ENCODE data around the gene CACNA1S.

CACNA1S gene

GRCh38 chr1:201144701-201145100 is 32.5 kb upstream of the CACNA1S start:
- no peak for TF ChIP-seq CTCF (IDR thresholded peaks at IDR 0.05)
- TF ChIP-seq ZFX (IDR thresholded peaks at IDR 0.05; ENCODE audit: borderline replicate concordance), result no peak
- H3K27ac ChIP-seq, result no peak overlapping the region

GRCh38 chr1:201143726-201144635 is 31.8 kb upstream of the CACNA1S start:
- no peak overlapping the region for H3K27ac ChIP-seq
- no peak for TF ChIP-seq CTCF (IDR thresholded peaks at IDR 0.05)
- no peak for TF ChIP-seq ZFX (IDR thresholded peaks at IDR 0.05; ENCODE audit: borderline replicate concordance)

GRCh38 chr1:201142849-201143725 is 30.9 kb upstream of the CACNA1S start:
- no peak for TF ChIP-seq CTCF (IDR thresholded peaks at IDR 0.05)
- TF ChIP-seq ZFX (IDR thresholded peaks at IDR 0.05; ENCODE audit: borderline replicate concordance), result no peak
- no peak overlapping the region for H3K27ac ChIP-seq

GRCh38 chr1:201142011-201142848 is 30.0 kb upstream of the CACNA1S start:
- no peak overlapping the region for H3K27ac ChIP-seq
- no peak for TF ChIP-seq ZFX (IDR thresholded peaks at IDR 0.05; ENCODE audit: borderline replicate concordance)
- TF ChIP-seq CTCF (IDR thresholded peaks at IDR 0.05), result no peak

GRCh38 chr1:201141418-201141817 is 29.2 kb upstream of the CACNA1S start:
- TF ChIP-seq CTCF (IDR thresholded peaks at IDR 0.05) (no peak), ZFX (IDR thresholded peaks at IDR 0.05; ENCODE audit: borderline replicate concordance) (no peak)
- H3K27ac ChIP-seq, result no peak overlapping the region

GRCh38 chr1:201140941-201141260 is 28.7 kb upstream of the CACNA1S start:
- H3K27ac ChIP-seq, result no peak overlapping the region
- TF ChIP-seq ZFX (IDR thresholded peaks at IDR 0.05; ENCODE audit: borderline replicate concordance) (no peak), CTCF (IDR thresholded peaks at IDR 0.05) (no peak)
